Measurements from ENCODE around the gene LYZL6.

DNA sequence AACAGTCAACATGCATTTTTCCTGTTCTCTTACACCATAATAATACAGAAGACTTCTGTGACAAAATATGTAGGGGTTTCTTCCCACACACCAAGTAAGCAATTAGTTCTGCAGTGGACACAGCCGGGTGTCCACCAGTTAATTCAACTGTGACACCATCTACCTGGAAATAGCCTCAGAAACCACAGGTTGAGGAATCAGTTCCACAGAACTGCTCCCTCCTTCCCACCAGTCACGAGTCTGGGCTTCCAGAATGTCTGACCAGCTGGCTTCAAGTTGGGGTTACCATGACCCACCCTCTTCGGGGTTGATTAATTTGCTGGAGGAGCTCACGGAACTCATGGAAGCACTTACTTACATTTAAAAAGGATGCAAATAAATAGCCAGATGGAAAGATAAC is 49.8 kb downstream of the LYZL6 start:
- TF ChIP-seq, protein P1, sequence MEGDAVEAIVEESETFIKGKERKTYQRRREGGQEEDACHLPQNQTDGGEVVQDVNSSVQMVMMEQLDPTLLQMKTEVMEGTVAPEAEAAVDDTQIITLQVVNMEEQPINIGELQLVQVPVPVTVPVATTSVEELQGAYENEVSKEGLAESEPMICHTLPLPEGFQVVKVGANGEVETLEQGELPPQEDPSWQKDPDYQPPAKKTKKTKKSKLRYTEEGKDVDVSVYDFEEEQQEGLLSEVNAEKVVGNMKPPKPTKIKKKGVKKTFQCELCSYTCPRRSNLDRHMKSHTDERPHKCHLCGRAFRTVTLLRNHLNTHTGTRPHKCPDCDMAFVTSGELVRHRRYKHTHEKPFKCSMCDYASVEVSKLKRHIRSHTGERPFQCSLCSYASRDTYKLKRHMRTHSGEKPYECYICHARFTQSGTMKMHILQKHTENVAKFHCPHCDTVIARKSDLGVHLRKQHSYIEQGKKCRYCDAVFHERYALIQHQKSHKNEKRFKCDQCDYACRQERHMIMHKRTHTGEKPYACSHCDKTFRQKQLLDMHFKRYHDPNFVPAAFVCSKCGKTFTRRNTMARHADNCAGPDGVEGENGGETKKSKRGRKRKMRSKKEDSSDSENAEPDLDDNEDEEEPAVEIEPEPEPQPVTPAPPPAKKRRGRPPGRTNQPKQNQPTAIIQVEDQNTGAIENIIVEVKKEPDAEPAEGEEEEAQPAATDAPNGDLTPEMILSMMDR (IDR thresholded peaks at IDR 0.05; ENCODE audit: low read depth, low read length, poor library complexity, severe bottlenecking), result no peak
- TF ChIP-seq EZH2phosphoT487 (IDR thresholded peaks at IDR 0.05; ENCODE audit: borderline replicate concordance, low read length), result no peak

Measured in DOHH2 (cell line).